ENCODE results near the gene ZW10. TPM values are rescaled to one million over a fixed set of nuclear protein-coding genes. Genes with fewer than 3 reads are reported as not detected.

ZW10 gene
- total RNA-seq, 1 experiment from 2014 or later: 21.0 TPM

DNA sequence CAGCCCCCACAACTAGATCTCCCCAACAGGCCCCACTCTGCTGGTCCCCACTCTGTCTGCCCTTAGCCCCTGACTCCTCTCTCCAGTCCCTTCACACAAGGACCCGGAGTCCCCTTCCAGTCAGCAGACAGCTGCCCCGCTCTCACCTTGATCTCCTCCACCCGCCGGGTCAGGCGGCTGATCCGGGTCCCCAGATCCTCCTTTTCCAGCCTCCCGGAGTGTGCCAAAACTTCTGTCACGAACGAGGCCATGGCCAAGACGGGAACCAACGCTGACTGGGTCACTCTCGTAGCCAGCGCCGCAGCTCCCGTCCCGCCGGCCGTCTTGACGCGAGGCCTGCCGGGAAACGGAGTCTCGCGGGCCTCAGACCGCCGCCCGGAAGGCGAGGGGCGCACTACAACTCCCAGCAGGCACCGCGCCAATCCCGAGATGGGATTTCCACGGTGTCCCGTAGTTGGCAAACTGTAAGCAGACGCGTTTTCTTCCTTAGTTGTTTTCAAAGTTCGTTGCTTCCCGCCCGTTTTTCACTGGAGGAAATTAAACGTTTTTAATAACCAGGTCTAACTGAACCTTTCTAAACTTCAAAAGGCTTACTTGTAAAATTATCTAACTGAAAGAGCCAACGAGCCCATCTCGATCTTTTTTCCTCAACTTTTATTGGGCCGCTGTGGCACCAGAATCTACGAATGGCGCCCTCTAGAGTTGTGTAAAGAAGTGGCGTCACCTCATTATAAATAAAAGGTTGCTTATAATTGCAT, at the start of gene ZW10 (continued):
- peak; percentile 69; the same call in 1 of the 2 replicates for TF ChIP-seq SIN3A (IDR thresholded peaks at IDR 0.05; ENCODE audit: low read depth)
- TF ChIP-seq SP1 (IDR thresholded peaks at IDR 0.05; ENCODE audit: low read depth): peak; percentile 81
- TF ChIP-seq ELF1 (IDR thresholded peaks at IDR 0.05; ENCODE audit: borderline replicate concordance, low read depth): peak; percentile 86
- peak; percentile 88 for TF ChIP-seq POLR2AphosphoS5 (IDR thresholded peaks at IDR 0.05; ENCODE audit: low read depth, low read length)

DNA sequence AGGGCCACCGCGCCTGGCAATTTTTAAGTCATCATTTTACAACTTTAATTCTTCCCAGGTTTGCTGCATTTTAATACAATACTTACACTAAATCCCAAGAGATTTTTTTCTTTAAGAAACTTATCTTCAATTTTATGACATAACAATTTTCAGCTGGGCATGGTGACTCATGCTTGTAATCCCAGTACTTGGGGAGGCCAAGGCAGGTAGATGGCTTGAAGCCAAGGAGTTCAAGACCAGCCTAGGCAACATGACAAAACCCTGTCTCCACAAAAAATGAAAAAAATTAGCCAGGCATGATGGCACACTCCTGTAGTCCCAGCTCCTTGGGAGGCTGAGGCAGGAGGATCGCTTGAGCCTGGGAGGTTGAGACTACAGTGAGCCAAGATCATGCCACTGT, 44.9 kb upstream of the ZW10 start:
- Histone ChIP-seq H3K4me1 (ENCODE audit: control insufficient read depth in 1 of 2, insufficient read depth in 2 of 2, low read length in 2 of 2) (no peaks in the 10 kb centered on the region), H4K20me1 (ENCODE audit: insufficient read depth) (no peaks in the 10 kb centered on the region), H3K27me3 (ENCODE audit: insufficient read depth, low read length) (no peaks in the 10 kb centered on the region), H3K79me2 (ENCODE audit: insufficient read depth, low read length) (no peaks in the 10 kb centered on the region), H3K27ac (ENCODE audit: low read depth, low read length) (no peak overlapping the region), H3K9ac (ENCODE audit: low read length) (no peak overlapping the region), H3K4me2 (ENCODE audit: low read length) (no peak overlapping the region), H3K9me3 (ENCODE audit: control insufficient read depth in 1 of 2, insufficient read depth in 1 of 2, low read depth in 1 of 2, low read length in 2 of 2) (no peaks in the 10 kb centered on the region), H3K9me2 (ENCODE audit: insufficient read depth) (no peaks in the 10 kb centered on the region), H3K4me3 (replicated peaks in 1 of 2; ENCODE audit: low read depth in 1 of 2, low read length in 2 of 2) (no peak overlapping the region), H3K36me3 (ENCODE audit: control insufficient read depth in 1 of 2, insufficient read depth in 2 of 2, low read length in 2 of 2) (peaks cover 3% of the 10 kb centered on the region in 2 experiments; a peak in 3 of 4 replicates), H2AFZ (ENCODE audit: low read depth, low read length, poor library complexity, severe bottlenecking) (no peak overlapping the region)
- no peak for TF ChIP-seq ZNF274 (IDR thresholded peaks at IDR 0.05; ENCODE audit: low read depth, low read length)
- no peak for TF ChIP-seq YY1 (IDR thresholded peaks at IDR 0.05; ENCODE audit: extremely low read depth, insufficient replicate concordance, low read depth, low read length)
- no TSS peak for BruUV-seq (replicated peaks)
- intact Hi-C loops (cut with micrococcal nuclease): no loop called here
- ATAC-seq (no peak), DNase-seq (ENCODE audit: low read depth, low spot score) (no peak)
- ChIA-PET RAD21 (ENCODE audit: low non-redundant PET in 1 of 2, low total read pairs in 2 of 2, uncharacterized antibody in 2 of 2, unreplicated experiment in 2 of 2) (no interaction called here), CTCF (no interaction called here), POLR2A (no interaction called here)

DNA sequence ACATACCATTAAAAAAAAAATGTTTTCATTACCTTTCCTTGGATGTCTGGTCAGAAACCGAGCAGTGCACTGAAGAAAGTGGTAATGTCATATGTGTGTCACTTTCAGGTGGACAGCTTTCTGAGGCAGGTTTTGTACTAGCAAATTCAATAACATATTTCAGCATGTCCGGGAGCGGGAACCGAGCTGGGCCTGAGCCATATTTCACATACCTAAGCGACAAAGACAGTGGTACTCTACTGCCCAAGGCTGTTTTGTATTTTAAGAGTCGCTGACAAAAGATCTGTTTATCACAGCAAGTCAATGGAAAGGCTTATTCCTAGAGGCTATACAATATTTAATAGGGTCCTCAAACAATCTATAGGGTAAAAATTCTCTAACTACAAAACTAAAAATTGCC, 44.1 kb upstream of the ZW10 start:
- no TSS peak for BruUV-seq (replicated peaks)
- no peaks in the 10 kb centered on the region for H3K9me2 ChIP-seq (ENCODE audit: insufficient read depth)
- H3K9ac ChIP-seq (ENCODE audit: low read length): no peak overlapping the region
- no peak for ATAC-seq
- TF ChIP-seq ELF1 (IDR thresholded peaks at IDR 0.05; ENCODE audit: borderline replicate concordance, low read depth): no peak
- TF ChIP-seq EZH2 (IDR thresholded peaks at IDR 0.05): no peak
- TF ChIP-seq POLR2AphosphoS5 (IDR thresholded peaks at IDR 0.05; ENCODE audit: low read depth, low read length): no peak
- no peak for TF ChIP-seq POLR2A (IDR thresholded peaks at IDR 0.05; ENCODE audit: borderline replicate concordance, extremely low read depth, insufficient read depth, insufficient read length)
- TF ChIP-seq, protein P1, sequence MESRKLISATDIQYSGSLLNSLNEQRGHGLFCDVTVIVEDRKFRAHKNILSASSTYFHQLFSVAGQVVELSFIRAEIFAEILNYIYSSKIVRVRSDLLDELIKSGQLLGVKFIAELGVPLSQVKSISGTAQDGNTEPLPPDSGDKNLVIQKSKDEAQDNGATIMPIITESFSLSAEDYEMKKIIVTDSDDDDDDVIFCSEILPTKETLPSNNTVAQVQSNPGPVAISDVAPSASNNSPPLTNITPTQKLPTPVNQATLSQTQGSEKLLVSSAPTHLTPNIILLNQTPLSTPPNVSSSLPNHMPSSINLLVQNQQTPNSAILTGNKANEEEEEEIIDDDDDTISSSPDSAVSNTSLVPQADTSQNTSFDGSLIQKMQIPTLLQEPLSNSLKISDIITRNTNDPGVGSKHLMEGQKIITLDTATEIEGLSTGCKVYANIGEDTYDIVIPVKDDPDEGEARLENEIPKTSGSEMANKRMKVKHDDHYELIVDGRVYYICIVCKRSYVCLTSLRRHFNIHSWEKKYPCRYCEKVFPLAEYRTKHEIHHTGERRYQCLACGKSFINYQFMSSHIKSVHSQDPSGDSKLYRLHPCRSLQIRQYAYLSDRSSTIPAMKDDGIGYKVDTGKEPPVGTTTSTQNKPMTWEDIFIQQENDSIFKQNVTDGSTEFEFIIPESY (IDR thresholded peaks at IDR 0.05; ENCODE audit: extremely low read depth, insufficient replicate concordance, low read length): no peak
- no peak for TF ChIP-seq EGR1 (IDR thresholded peaks at IDR 0.05; ENCODE audit: low read depth)
- no peak for TF ChIP-seq ZFX (IDR thresholded peaks at IDR 0.05)
- TF ChIP-seq RAD21 (IDR thresholded peaks at IDR 0.05; ENCODE audit: low read depth): no peak
- TF ChIP-seq FOSL1 (IDR thresholded peaks at IDR 0.05; ENCODE audit: low read depth): no peak
- TF ChIP-seq TCF7L2 (IDR thresholded peaks at IDR 0.05; ENCODE audit: borderline replicate concordance, extremely low read depth, insufficient read depth, insufficient read length): no peak
- TF ChIP-seq, protein P2, sequence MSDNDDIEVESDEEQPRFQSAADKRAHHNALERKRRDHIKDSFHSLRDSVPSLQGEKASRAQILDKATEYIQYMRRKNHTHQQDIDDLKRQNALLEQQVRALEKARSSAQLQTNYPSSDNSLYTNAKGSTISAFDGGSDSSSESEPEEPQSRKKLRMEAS (IDR thresholded peaks at IDR 0.05): no peak
- peaks cover 3 to 4% of the 10 kb centered on the region in 2 experiments for H3K36me3 ChIP-seq (ENCODE audit: control insufficient read depth in 1 of 2, insufficient read depth in 2 of 2, low read length in 2 of 2)
- no peaks in the 10 kb centered on the region for H3K27me3 ChIP-seq (ENCODE audit: insufficient read depth, low read length)
- ChIA-PET RAD21 (ENCODE audit: low non-redundant PET in 1 of 2, low total read pairs in 2 of 2, uncharacterized antibody in 2 of 2, unreplicated experiment in 2 of 2) (no interaction called here), CTCF (no interaction called here), POLR2A (no interaction called here)
- no peak for DNase-seq (ENCODE audit: low read depth, low spot score)
- H2AFZ ChIP-seq (ENCODE audit: low read depth, low read length, poor library complexity, severe bottlenecking): no peak overlapping the region
- no peaks in the 10 kb centered on the region for H3K9me3 ChIP-seq (ENCODE audit: control insufficient read depth in 1 of 2, insufficient read depth in 1 of 2, low read depth in 1 of 2, low read length in 2 of 2)
- H3K79me2 ChIP-seq (ENCODE audit: insufficient read depth, low read length): no peaks in the 10 kb centered on the region
- H3K4me2 ChIP-seq (ENCODE audit: low read length): no peak overlapping the region
- H3K4me3 ChIP-seq (replicated peaks in 1 of 2; ENCODE audit: low read depth in 1 of 2, low read length in 2 of 2): no peak overlapping the region
- H3K27ac ChIP-seq (ENCODE audit: low read depth, low read length): no peak overlapping the region
- intact Hi-C loops (cut with micrococcal nuclease): no loop called here
- H3K4me1 ChIP-seq (ENCODE audit: control insufficient read depth in 1 of 2, insufficient read depth in 2 of 2, low read length in 2 of 2): no peaks in the 10 kb centered on the region
- no peaks in the 10 kb centered on the region for H4K20me1 ChIP-seq (ENCODE audit: insufficient read depth)

All from HCT116 (cell line).